ENCODE results near the gene TRAK1.

TRAK1 gene

DNA sequence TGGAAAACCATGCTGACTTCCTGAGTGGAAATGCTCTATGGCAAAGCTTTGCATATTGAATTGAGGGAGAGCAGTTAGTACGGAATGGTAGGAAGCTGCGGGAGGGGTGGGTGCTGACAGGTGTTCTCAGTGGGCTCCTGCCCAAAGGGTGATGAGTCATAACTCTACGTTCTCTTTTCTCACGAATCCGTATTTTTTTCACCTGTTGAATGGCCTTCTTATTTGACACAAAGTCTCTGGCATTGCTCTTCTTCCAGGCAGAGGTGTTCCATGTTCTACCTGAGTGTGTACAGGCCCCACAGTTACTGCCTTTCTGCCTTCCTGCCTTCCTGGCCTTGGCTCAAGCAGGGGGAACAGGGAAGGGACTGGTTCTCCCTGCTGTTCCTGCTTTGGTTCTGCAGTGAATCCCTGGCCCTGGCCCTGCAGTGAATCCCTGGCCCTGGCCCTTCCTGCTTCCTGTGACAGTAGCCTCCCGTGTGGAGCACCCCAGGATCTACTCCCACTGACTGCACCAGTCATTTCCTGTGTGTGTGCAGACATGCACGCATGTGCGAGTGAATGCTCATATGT, 31.9 kb downstream of the TRAK1 start:
- Histone ChIP-seq H3K36me3 (peaks cover 10% of the 10 kb centered on the region), H3K4me3 (ENCODE audit: low read depth in 1 of 2, low read length in 1 of 2) (no peak overlapping the region), H3K27ac (no peak overlapping the region), H3K4me1 (ENCODE audit: control insufficient read depth in 1 of 2, insufficient read depth in 1 of 2, low read depth in 1 of 2, low read length in 1 of 2) (peaks cover 11 to 15% of the 10 kb centered on the region in 2 experiments), H3K27me3 (no peaks in the 10 kb centered on the region), H3K9me3 (no peaks in the 10 kb centered on the region)
- TF ChIP-seq, protein P1, sequence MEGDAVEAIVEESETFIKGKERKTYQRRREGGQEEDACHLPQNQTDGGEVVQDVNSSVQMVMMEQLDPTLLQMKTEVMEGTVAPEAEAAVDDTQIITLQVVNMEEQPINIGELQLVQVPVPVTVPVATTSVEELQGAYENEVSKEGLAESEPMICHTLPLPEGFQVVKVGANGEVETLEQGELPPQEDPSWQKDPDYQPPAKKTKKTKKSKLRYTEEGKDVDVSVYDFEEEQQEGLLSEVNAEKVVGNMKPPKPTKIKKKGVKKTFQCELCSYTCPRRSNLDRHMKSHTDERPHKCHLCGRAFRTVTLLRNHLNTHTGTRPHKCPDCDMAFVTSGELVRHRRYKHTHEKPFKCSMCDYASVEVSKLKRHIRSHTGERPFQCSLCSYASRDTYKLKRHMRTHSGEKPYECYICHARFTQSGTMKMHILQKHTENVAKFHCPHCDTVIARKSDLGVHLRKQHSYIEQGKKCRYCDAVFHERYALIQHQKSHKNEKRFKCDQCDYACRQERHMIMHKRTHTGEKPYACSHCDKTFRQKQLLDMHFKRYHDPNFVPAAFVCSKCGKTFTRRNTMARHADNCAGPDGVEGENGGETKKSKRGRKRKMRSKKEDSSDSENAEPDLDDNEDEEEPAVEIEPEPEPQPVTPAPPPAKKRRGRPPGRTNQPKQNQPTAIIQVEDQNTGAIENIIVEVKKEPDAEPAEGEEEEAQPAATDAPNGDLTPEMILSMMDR (IDR thresholded peaks at IDR 0.05) = no peak

DNA sequence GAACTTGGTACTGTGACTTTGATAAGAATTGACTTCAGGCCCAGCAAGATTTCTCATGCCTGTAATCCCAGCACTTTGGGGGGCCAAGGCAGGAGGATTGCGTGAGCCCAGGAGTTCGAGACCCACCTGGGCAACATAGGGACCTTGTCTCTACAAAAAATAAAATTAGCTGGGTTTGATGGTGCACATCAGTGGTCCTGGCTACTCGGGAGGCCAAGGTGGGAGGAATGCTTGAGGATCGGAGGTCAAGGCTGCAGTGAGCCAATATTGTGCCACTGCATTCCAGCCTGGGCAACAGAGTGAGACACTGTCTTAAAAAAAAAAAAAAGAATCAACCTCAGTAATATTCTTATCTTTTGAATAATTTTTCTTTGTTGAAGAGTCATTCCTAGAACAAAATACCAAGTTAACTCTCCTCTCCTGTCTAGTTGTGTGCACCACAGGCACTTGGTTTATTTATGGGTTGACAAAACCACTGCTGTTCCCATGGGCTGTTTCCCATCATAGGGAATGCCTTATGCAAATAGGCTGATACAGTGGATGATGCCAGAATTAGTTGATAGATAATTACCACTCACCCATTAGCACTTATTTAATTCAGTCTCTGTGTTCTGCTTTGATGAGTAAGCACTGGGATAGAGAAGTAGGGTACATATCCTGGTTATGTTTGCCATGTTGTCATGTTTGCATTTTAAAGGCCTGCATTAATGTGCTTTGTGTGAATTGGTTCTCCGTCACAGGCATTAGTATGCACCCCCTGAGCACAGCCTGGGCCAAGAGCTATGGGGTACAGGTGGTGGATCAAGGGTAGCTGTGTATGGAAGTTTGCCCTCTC, 32.9 kb downstream of the TRAK1 start:
- Histone ChIP-seq H3K9me3 (no peaks in the 10 kb centered on the region), H3K27ac (no peak overlapping the region), H3K4me3 (ENCODE audit: low read depth in 1 of 2, low read length in 1 of 2) (no peak overlapping the region), H3K4me1 (ENCODE audit: control insufficient read depth in 1 of 2, insufficient read depth in 1 of 2, low read depth in 1 of 2, low read length in 1 of 2) (peaks cover 11 to 12% of the 10 kb centered on the region in 2 experiments), H3K27me3 (no peaks in the 10 kb centered on the region), H3K36me3 (peaks cover 10% of the 10 kb centered on the region)
- TF ChIP-seq, protein P1 (IDR thresholded peaks at IDR 0.05) = no peak

DNA sequence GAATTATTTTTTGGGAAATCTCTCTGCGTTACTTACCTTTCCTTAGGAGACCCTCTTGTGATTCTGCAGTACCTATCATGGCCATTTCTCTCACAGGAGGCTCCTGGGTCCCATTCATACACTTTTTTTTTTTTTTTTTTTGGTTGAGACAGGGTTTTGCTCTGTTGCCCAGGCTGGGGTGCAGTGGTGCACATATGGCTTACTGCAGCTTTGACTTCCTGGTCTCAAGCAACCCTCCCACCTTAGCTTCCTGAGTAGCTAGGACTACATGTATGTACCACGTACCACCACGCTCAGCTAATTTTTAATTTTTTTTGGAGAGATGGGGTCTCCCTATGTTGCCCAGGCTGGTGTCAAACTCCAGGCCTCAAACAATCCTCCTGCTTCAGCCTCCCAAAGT, 36.1 kb downstream of the TRAK1 start:
- no peak overlapping the region for H3K4me3 ChIP-seq (ENCODE audit: low read depth in 1 of 2, low read length in 1 of 2)
- H3K36me3 ChIP-seq = peaks cover 10% of the 10 kb centered on the region
- TF ChIP-seq, protein P1 (IDR thresholded peaks at IDR 0.05) = no peak
- no peaks in the 10 kb centered on the region for H3K27me3 ChIP-seq
- H3K27ac ChIP-seq = no peak overlapping the region
- no peaks in the 10 kb centered on the region for H3K4me1 ChIP-seq (ENCODE audit: control insufficient read depth in 1 of 2, insufficient read depth in 1 of 2, low read depth in 1 of 2, low read length in 1 of 2)
- H3K9me3 ChIP-seq = no peaks in the 10 kb centered on the region

DNA sequence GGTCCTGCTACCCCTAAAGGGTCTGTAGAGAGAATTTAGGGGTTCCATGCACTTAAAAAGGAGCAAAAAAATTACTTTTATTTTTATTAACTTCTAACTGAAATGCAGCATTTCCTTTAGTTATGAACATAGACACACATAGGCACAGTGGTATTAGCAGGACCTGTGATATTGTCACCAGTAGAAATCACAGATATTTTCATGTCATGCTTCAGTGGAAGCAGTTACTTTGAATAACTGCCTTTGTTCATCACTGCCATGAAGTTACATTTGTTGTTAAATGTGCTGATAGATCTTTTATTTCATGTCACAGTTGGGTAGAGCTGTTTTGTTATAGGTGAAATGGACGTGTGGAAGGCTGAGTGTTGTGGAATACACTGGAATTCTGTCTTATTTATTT, 37.4 kb downstream of the TRAK1 start:
- TF ChIP-seq, protein P1 (IDR thresholded peaks at IDR 0.05) = no peak
- H3K4me3 ChIP-seq (ENCODE audit: low read depth in 1 of 2, low read length in 1 of 2) = no peak overlapping the region
- H3K9me3 ChIP-seq = no peaks in the 10 kb centered on the region
- H3K27ac ChIP-seq = no peak overlapping the region
- H3K4me1 ChIP-seq (ENCODE audit: control insufficient read depth in 1 of 2, insufficient read depth in 1 of 2, low read depth in 1 of 2, low read length in 1 of 2) = no peaks in the 10 kb centered on the region
- H3K36me3 ChIP-seq = peaks cover 10% of the 10 kb centered on the region
- no peaks in the 10 kb centered on the region for H3K27me3 ChIP-seq

GRCh38 chr3:42129014-42129953, 38.1 kb downstream of the TRAK1 start:
- Histone ChIP-seq H3K4me1 (ENCODE audit: control insufficient read depth in 1 of 2, insufficient read depth in 1 of 2, low read depth in 1 of 2, low read length in 1 of 2) (no peaks in the 10 kb centered on the region), H3K27ac (no peak overlapping the region), H3K27me3 (no peaks in the 10 kb centered on the region), H3K9me3 (no peaks in the 10 kb centered on the region), H3K36me3 (peaks cover 10% of the 10 kb centered on the region), H3K4me3 (ENCODE audit: low read depth in 1 of 2, low read length in 1 of 2) (no peak overlapping the region)
- TF ChIP-seq, protein P1 (IDR thresholded peaks at IDR 0.05) = no peak
